Activated CD4-positive, alpha-beta memory T cell treated with anti-CD3 and anti-CD28 coated beads for 36 hours (primary cell): ENCODE data around the gene PHF3. TPM values are rescaled to one million over a fixed set of nuclear protein-coding genes. Genes with fewer than 3 reads are reported as not detected.
"Not testable (repeated sequence)": the region's sequence is repeated elsewhere in the genome, so short reads cannot be mapped to it uniquely, and the experiment has no call there.

Experiments
- CTCF ChIA-PET: fragments of 350-600 bp; sonication (Branson Sonifier 250); formaldehyde crosslinking; loops from one replicate; lab custom pipeline; 2021; ENCODE audit warnings: antibody characterized with exemption, inconsistent platforms; lab: Charles Lee
- POLR2A ChIA-PET: fragments of 350-600 bp; sonication (Branson Sonifier 250); formaldehyde crosslinking; loops from one replicate; lab custom pipeline; 2021; ENCODE audit warnings: antibody characterized with exemption; lab: Charles Lee
- DNase-seq: peaks from one replicate; pipeline ENCODE4 v3.0.0-alpha.2; 2020
- H3K27ac Mint-ChIP-seq: one replicate; pipeline ENCODE4 v1.8.0; 2021; ENCODE audit warnings: mixed read lengths
- H3K27me3 Mint-ChIP-seq: one replicate; pipeline ENCODE4 v1.8.0; 2021; ENCODE audit warnings: mixed read lengths
- H3K36me3 Mint-ChIP-seq: one replicate; pipeline ENCODE4 v1.8.0; 2021; ENCODE audit warnings: mixed read lengths
- H3K4me1 Mint-ChIP-seq: one replicate; pipeline ENCODE4 v1.8.0; 2021; ENCODE audit warnings: low read depth, mixed read lengths
- H3K4me3 Mint-ChIP-seq: one replicate; pipeline ENCODE4 v1.8.0; 2021; ENCODE audit warnings: mild to moderate bottlenecking, mixed read lengths
- H3K9me3 Mint-ChIP-seq: one replicate; pipeline ENCODE4 v1.8.0; 2021; ENCODE audit warnings: mixed read lengths
- intact Hi-C: fragments of 100-400 bp; cut with micrococcal nuclease; formaldehyde crosslinking; loops from one replicate; pipeline ENCODE4 v1.15.1; 2023
- total RNA-seq, 2 experiments: library from RNA; stranded (reverse); gene quantifications; one replicate each; pipeline ENCODE4 v1.2.3, GENCODE V29; 2021

Gene PHF3
- total RNA-seq, 2 experiments from 2014 or later, result 43.0 to 43.2 TPM

- Mint-ChIP-seq H3K4me1 (peaks cover 2% of the 10 kb centered on the region), H3K36me3 (peaks cover 36% of the 10 kb centered on the region), H3K9me3 (no peaks in the 10 kb centered on the region), H3K4me3 (no peak overlapping the region), H3K27ac (no peak overlapping the region), H3K27me3 (no peaks in the 10 kb centered on the region)
- ChIA-PET POLR2A (no interaction called here), CTCF (interaction anchor here (1.7 kb wide), 1 partner anchor 116 kb away, joined by 10 read pairs; no protein-coding TSS in a partner anchor)
- no peak for DNase-seq
- intact Hi-C loops, result no loop called here
Measured at GRCh38 chr6:63714091-63714490, 78.5 kb downstream of the PHF3 start.

GRCh38 chr6:63716169-63716568 lies 80.6 kb downstream of the PHF3 start:
- no peak overlapping the region for H3K27ac Mint-ChIP-seq
- H3K4me3 Mint-ChIP-seq, result no peak overlapping the region
- no peak for DNase-seq
- ChIA-PET CTCF (interaction anchor here (1.0 kb wide), 1 partner anchor 118 kb away, joined by 3 read pairs; no protein-coding TSS in a partner anchor), POLR2A (no interaction called here)
- no peaks in the 10 kb centered on the region for H3K27me3 Mint-ChIP-seq
- H3K4me1 Mint-ChIP-seq, result peaks cover 2% of the 10 kb centered on the region
- H3K9me3 Mint-ChIP-seq, result no peaks in the 10 kb centered on the region
- H3K36me3 Mint-ChIP-seq, result peaks cover 22% of the 10 kb centered on the region
- intact Hi-C loops, result no loop called here

- CTCF ChIA-PET, result no interaction called here
- Mint-ChIP-seq H3K9me3 (no peaks in the 10 kb centered on the region), H3K4me3 (no peak overlapping the region), H3K27me3 (no peaks in the 10 kb centered on the region), H3K36me3 (no peaks in the 10 kb centered on the region), H3K27ac (no peak overlapping the region), H3K4me1 (no peaks in the 10 kb centered on the region)
- POLR2A ChIA-PET, result no interaction called here
- intact Hi-C loops, result no loop called here
- DNase-seq, result no peak
Measured at GRCh38 chr6:63721181-63721580, 85.6 kb downstream of the PHF3 start.

GRCh38 chr6:63724721-63725120 lies 89.1 kb downstream of the PHF3 start:
- no peaks in the 10 kb centered on the region for H3K4me1 Mint-ChIP-seq
- no peaks in the 10 kb centered on the region for H3K27me3 Mint-ChIP-seq
- intact Hi-C loops, result no loop called here
- ChIA-PET POLR2A (no interaction called here), CTCF (no interaction called here)
- no peak for DNase-seq
- H3K36me3 Mint-ChIP-seq, result no peaks in the 10 kb centered on the region
- H3K4me3 Mint-ChIP-seq, result no peak overlapping the region
- no peak overlapping the region for H3K27ac Mint-ChIP-seq
- H3K9me3 Mint-ChIP-seq, result no peaks in the 10 kb centered on the region

GRCh38 chr6:63730311-63730710 lies 94.7 kb downstream of the PHF3 start:
- CTCF ChIA-PET, result no interaction called here
- peaks cover 4% of the 10 kb centered on the region for H3K36me3 Mint-ChIP-seq
- intact Hi-C loops, result no loop called here
- H3K9me3 Mint-ChIP-seq, result peaks cover 2% of the 10 kb centered on the region
- no peak overlapping the region for H3K4me3 Mint-ChIP-seq
- no peaks in the 10 kb centered on the region for H3K27me3 Mint-ChIP-seq
- H3K4me1 Mint-ChIP-seq, result no peaks in the 10 kb centered on the region
- POLR2A ChIA-PET, result no interaction called here
- H3K27ac Mint-ChIP-seq, result no peak overlapping the region
- DNase-seq, result no peak

GRCh38 chr6:63731930-63732329 lies 96.3 kb downstream of the PHF3 start:
- intact Hi-C loops, result no loop called here
- Mint-ChIP-seq H3K27me3 (no peaks in the 10 kb centered on the region), H3K27ac (no peak overlapping the region), H3K4me3 (no peak overlapping the region), H3K9me3 (peaks cover 8% of the 10 kb centered on the region), H3K4me1 (no peaks in the 10 kb centered on the region), H3K36me3 (peaks cover 4% of the 10 kb centered on the region)
- CTCF ChIA-PET, result interaction anchor here (1.0 to 1.1 kb wide), 2 partner anchors 32 to 133 kb away, joined by 3 to 4 read pairs; no protein-coding TSS in a partner anchor
- POLR2A ChIA-PET, result interaction anchor here (0.7 kb wide), 1 partner anchor 13 kb away, joined by 3 read pairs; no protein-coding TSS in a partner anchor
- no peak for DNase-seq

- Mint-ChIP-seq H3K36me3 (peaks cover 4% of the 10 kb centered on the region), H3K27me3 (no peaks in the 10 kb centered on the region), H3K9me3 (peaks cover 8% of the 10 kb centered on the region), H3K27ac (no peak overlapping the region), H3K4me1 (no peaks in the 10 kb centered on the region), H3K4me3 (no peak overlapping the region)
- CTCF ChIA-PET, result interaction anchor here (1.0 to 1.1 kb wide), 2 partner anchors 32 to 134 kb away, joined by 3 to 4 read pairs; no protein-coding TSS in a partner anchor
- intact Hi-C loops, result no loop called here
- POLR2A ChIA-PET, result interaction anchor here (0.7 kb wide), 1 partner anchor 12 kb away, joined by 3 read pairs; no protein-coding TSS in a partner anchor
- no peak for DNase-seq
Measured at GRCh38 chr6:63732336-63732735, 96.7 kb downstream of the PHF3 start.

- intact Hi-C loops, result no loop called here
- Mint-ChIP-seq H3K27ac (no peak overlapping the region), H3K27me3 (no peaks in the 10 kb centered on the region), H3K36me3 (peaks cover 4% of the 10 kb centered on the region), H3K9me3 (peaks cover 11% of the 10 kb centered on the region), H3K4me1 (no peaks in the 10 kb centered on the region), H3K4me3 (no peak overlapping the region)
- CTCF ChIA-PET, result interaction anchor here (0.6 kb wide), 1 partner anchor 161 kb away, joined by 3 read pairs; no protein-coding TSS in a partner anchor
- POLR2A ChIA-PET, result no interaction called here
- DNase-seq, result no peak
Measured at GRCh38 chr6:63734923-63735322, 99.3 kb downstream of the PHF3 start.

- H3K9me3 Mint-ChIP-seq, result peaks cover 13% of the 10 kb centered on the region
- H3K36me3 Mint-ChIP-seq, intact Hi-C loops, CTCF ChIA-PET, POLR2A ChIA-PET, H3K27me3 Mint-ChIP-seq, DNase-seq, H3K4me1 Mint-ChIP-seq, H3K27ac Mint-ChIP-seq, H3K4me3 Mint-ChIP-seq: not testable (repeated sequence)
Measured at GRCh38 chr6:63738190-63738589, 102.6 kb downstream of the PHF3 start.

- H3K4me1 Mint-ChIP-seq, result no peaks in the 10 kb centered on the region
Measured at GRCh38 chr6:63739094-63739687, 103.6 kb downstream of the PHF3 start.

GRCh38 chr6:63740709-63741108 lies 105.1 kb downstream of the PHF3 start:
- DNase-seq, result no peak
- Mint-ChIP-seq H3K36me3 (no peaks in the 10 kb centered on the region), H3K27ac (no peak overlapping the region), H3K4me1 (no peaks in the 10 kb centered on the region), H3K27me3 (peaks cover 1% of the 10 kb centered on the region), H3K9me3 (peaks cover 7% of the 10 kb centered on the region), H3K4me3 (no peak overlapping the region)
- intact Hi-C loops, result no loop called here
- ChIA-PET POLR2A (no interaction called here), CTCF (interaction anchor here (1.1 kb wide), 2 partner anchors 24 to 142 kb away, joined by 3 read pairs; no protein-coding TSS in a partner anchor)

More at GRCh38 chr6:63739094-63739687, 103.6 kb downstream of the PHF3 start:
- Mint-ChIP-seq H3K27me3 (no peaks in the 10 kb centered on the region), H3K27ac (no peak overlapping the region), H3K9me3 (peaks cover 13% of the 10 kb centered on the region), H3K4me3 (no peak overlapping the region), H3K36me3 (peaks cover 2% of the 10 kb centered on the region)
- intact Hi-C loops, result no loop called here
- no peak for DNase-seq
- ChIA-PET POLR2A (no interaction called here), CTCF (no interaction called here)

GRCh38 chr6:63742060-63742459 lies 106.5 kb downstream of the PHF3 start:
- H3K27ac Mint-ChIP-seq, result no peak overlapping the region
- no peak for DNase-seq
- no peaks in the 10 kb centered on the region for H3K4me1 Mint-ChIP-seq
- peaks cover 1% of the 10 kb centered on the region for H3K27me3 Mint-ChIP-seq
- H3K36me3 Mint-ChIP-seq, result no peaks in the 10 kb centered on the region
- H3K4me3 Mint-ChIP-seq, result no peak overlapping the region
- CTCF ChIA-PET, result interaction anchor here (1.1 kb wide), 1 partner anchor 22 kb away, joined by 3 read pairs; no protein-coding TSS in a partner anchor
- POLR2A ChIA-PET, result no interaction called here
- peaks cover 5% of the 10 kb centered on the region for H3K9me3 Mint-ChIP-seq
- intact Hi-C loops, result no loop called here
